HepG2 (cell line): ENCODE data around the gene LHB. TPM values are rescaled to one million over a fixed set of nuclear protein-coding genes. Genes with fewer than 3 reads are reported as not detected.

Experiments used
- ASH2L ChIP-seq: fragments of 300-600, 200-600 bp; sonication (generic); IDR thresholded peaks from 2 replicates; pipeline ENCODE4 v1.7.0; 2017; ENCODE audit warnings: low read depth, mild to moderate bottlenecking, moderate library complexity, mixed read lengths, low read length; ENCODE audit not compliant: insufficient read length
- BCL6 ChIP-seq: IDR thresholded peaks from 2 replicates; pipeline ENCODE4 v1.6.1; 2016; ENCODE audit warnings: missing genetic modification reagents, missing compliant biosample characterization
- ETV5 ChIP-seq: IDR thresholded peaks from 2 replicates; pipeline ENCODE4 v1.6.1; 2018; ENCODE audit warnings: missing biosample characterization, missing genetic modification reagents, inconsistent platforms, borderline replicate concordance
- FOXJ3 ChIP-seq: sonication (generic); formaldehyde crosslinking; IDR thresholded peaks from 2 replicates; pipeline ENCODE4 v1.4.0; 2020; ENCODE audit warnings: missing genetic modification reagents, mild to moderate bottlenecking, borderline replicate concordance
- IRF2 ChIP-seq: IDR thresholded peaks from 2 replicates; pipeline ENCODE4 v1.6.1; 2018; ENCODE audit warnings: missing genetic modification reagents, missing compliant biosample characterization
- JARID2 ChIP-seq: sonication (generic); formaldehyde crosslinking; IDR thresholded peaks from 2 replicates; pipeline ENCODE4 v1.8.1; 2023; ENCODE audit warnings: missing genetic modification reagents, inconsistent platforms; ENCODE audit not compliant: insufficient replicate concordance
- KDM3A ChIP-seq: IDR thresholded peaks from 2 replicates; pipeline ENCODE4 v1.6.1; 2018; ENCODE audit warnings: low read depth, missing compliant biosample characterization
- KLF16 ChIP-seq, 2 experiments: sonication (generic) in 1 of 2; formaldehyde crosslinking in 1 of 2; IDR thresholded peaks; 2 replicates each; pipeline versions ENCODE4 v1.6.1 to v1.8.0; 2016 to 2023; ENCODE audit warnings: missing genetic modification reagents in 2 of 2, missing compliant biosample characterization in 1 of 2
- KMT2B ChIP-seq: IDR thresholded peaks from 2 replicates; pipeline ENCODE4 v1.6.1; 2016; ENCODE audit warnings: missing genetic modification reagents, missing compliant biosample characterization
- MIXL1 ChIP-seq: IDR thresholded peaks from 2 replicates; pipeline ENCODE4 v1.6.1; 2016
- NFE2L2 ChIP-seq: fragments of 150-350 bp; IDR thresholded peaks from 2 replicates; pipeline ENCODE4 v1.6.1; 2014; ENCODE audit warnings: low read length
- PCBP1 ChIP-seq: fragments of 200-400 bp; formaldehyde crosslinking; IDR thresholded peaks from 2 replicates; pipeline ENCODE4 v1.6.1; 2017; ENCODE audit warnings: mild to moderate bottlenecking, low read depth, low read length, borderline replicate concordance
- SMAD3 ChIP-seq: sonication (generic); formaldehyde crosslinking; IDR thresholded peaks from 2 replicates; pipeline ENCODE4 v1.4.0; 2020; ENCODE audit warnings: missing genetic modification reagents
- TRAFD1 ChIP-seq: sonication (generic); formaldehyde crosslinking; IDR thresholded peaks from 2 replicates; pipeline ENCODE4 v1.5.1; 2020; ENCODE audit warnings: missing genetic modification reagents, mild to moderate bottlenecking, borderline replicate concordance
- ZBTB42 ChIP-seq: sonication (generic); formaldehyde crosslinking; IDR thresholded peaks from 2 replicates; pipeline ENCODE4 v1.5.0; 2020; ENCODE audit warnings: mild to moderate bottlenecking, missing genetic modification reagents
- ZNF282 ChIP-seq: fragments of 450-650 bp; IDR thresholded peaks from 2 replicates; pipeline ENCODE4 v1.6.1; 2018; ENCODE audit not compliant: partially characterized antibody
- ZNF329 ChIP-seq: sonication (generic); formaldehyde crosslinking; IDR thresholded peaks from 2 replicates; pipeline ENCODE4 v1.9.0; 2021; ENCODE audit warnings: low read depth, mild to moderate bottlenecking, missing genetic modification reagents
- ZNF367 ChIP-seq: sonication (generic); formaldehyde crosslinking; IDR thresholded peaks from 2 replicates; pipeline ENCODE4 v1.4.0; 2020; ENCODE audit warnings: missing genetic modification reagents, borderline replicate concordance
- ZNF431 ChIP-seq: sonication (generic); formaldehyde crosslinking; IDR thresholded peaks from 2 replicates; pipeline ENCODE4 v1.9.0; 2022; ENCODE audit warnings: missing genetic modification reagents, low read depth, mild to moderate bottlenecking, borderline replicate concordance
- ZNF496 ChIP-seq: sonication (generic); formaldehyde crosslinking; IDR thresholded peaks from 2 replicates; pipeline ENCODE4 v1.8.1; 2023; ENCODE audit warnings: mild to moderate bottlenecking, moderate library complexity, missing genetic modification reagents; ENCODE audit not compliant: insufficient replicate concordance
- ZNF503 ChIP-seq: sonication (generic); formaldehyde crosslinking; IDR thresholded peaks from 2 replicates; pipeline ENCODE4 v1.4.0; 2020; ENCODE audit warnings: missing genetic modification reagents
- polyA plus RNA-seq, 8 experiments: library from polyadenylated mRNA; depleted of rRNA in 3 of 8; stranded (reverse) in 7 of 8; unstranded in 1 of 8; fragments of >200 nt; fragmentation: Illumina TruSeq in 4 of 8; extraction: Trizol in 4 of 8; gene quantifications; 2 replicates each; pipeline versions ENCODE4 v1.2.1 to v1.2.3, GENCODE V29; 2011 to 2016; ENCODE audit warnings: low read depth in 4 of 8, missing spikeins in 1 of 8, mixed read lengths in 1 of 8; ENCODE audit not compliant: insufficient read depth in 1 of 8
- total RNA-seq, 5 experiments: library from RNA; depleted of rRNA; stranded (reverse); fragments of >200 nt; fragmentation: Illumina TruSeq; extraction: Trizol; gene quantifications; 2 replicates each; pipeline ENCODE4 v1.2.3, GENCODE V29; 2016; ENCODE audit warnings: low read depth in 1 of 5
- TF ChIP-seq, protein P1 (sequence below): sonication (generic); formaldehyde crosslinking; IDR thresholded peaks from 2 replicates; pipeline ENCODE4 v1.4.0; 2020; ENCODE audit warnings: missing genetic modification reagents, borderline replicate concordance
- TF ChIP-seq, protein P2 (sequence below): sonication (generic); formaldehyde crosslinking; IDR thresholded peaks from 2 replicates; pipeline ENCODE4 v1.4.0; 2020; ENCODE audit warnings: missing genetic modification reagents
- TF ChIP-seq, protein P3 (sequence below): IDR thresholded peaks from 2 replicates; pipeline ENCODE4 v1.6.1; 2016; ENCODE audit warnings: missing genetic modification reagents, missing compliant biosample characterization

The LHB gene
- total and polyA plus RNA-seq, 2 of the 13 experiments (the other 11 are each of a cell fraction or from before 2014, with no cell fraction given): not detected

- TF ChIP-seq KLF16 (CRISPR knock-in tag; IDR thresholded peaks at IDR 0.05) (0 out of 4 replicates have a peak, but pooled peaks of 1 of the 2 experiments have one; percentile 50), KDM3A (no peak), ZNF329 (CRISPR knock-in tag) (no peak), NFE2L2 (no peak), BCL6 (CRISPR knock-in tag) (no peak), ZNF282 (no peak), ZNF496 (CRISPR knock-in tag) (no peak), IRF2 (no peak), ETV5 (CRISPR knock-in tag) (no peak), ASH2L (no peak), ZNF503 (CRISPR knock-in tag) (no peak; the same call in 1 of the 2 replicates), PCBP1 (no peak), MIXL1 (CRISPR knock-in tag) (no peak), ZNF367 (no peak), ZBTB42 (CRISPR knock-in tag) (no peak), KMT2B (CRISPR knock-in tag) (no peak), TRAFD1 (CRISPR knock-in tag) (no peak), ZNF431 (CRISPR knock-in tag) (no peak), SMAD3 (CRISPR knock-in tag) (no peak), FOXJ3 (CRISPR knock-in tag) (no peak), JARID2 (no peak)
- TF ChIP-seq, protein P1, sequence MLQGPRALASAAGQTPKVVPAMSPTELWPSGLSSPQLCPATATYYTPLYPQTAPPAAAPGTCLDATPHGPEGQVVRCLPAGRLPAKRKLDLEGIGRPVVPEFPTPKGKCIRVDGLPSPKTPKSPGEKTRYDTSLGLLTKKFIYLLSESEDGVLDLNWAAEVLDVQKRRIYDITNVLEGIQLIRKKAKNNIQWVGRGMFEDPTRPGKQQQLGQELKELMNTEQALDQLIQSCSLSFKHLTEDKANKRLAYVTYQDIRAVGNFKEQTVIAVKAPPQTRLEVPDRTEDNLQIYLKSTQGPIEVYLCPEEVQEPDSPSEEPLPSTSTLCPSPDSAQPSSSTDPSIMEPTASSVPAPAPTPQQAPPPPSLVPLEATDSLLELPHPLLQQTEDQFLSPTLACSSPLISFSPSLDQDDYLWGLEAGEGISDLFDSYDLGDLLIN (CRISPR knock-in tag): no peak
- TF ChIP-seq, protein P2, sequence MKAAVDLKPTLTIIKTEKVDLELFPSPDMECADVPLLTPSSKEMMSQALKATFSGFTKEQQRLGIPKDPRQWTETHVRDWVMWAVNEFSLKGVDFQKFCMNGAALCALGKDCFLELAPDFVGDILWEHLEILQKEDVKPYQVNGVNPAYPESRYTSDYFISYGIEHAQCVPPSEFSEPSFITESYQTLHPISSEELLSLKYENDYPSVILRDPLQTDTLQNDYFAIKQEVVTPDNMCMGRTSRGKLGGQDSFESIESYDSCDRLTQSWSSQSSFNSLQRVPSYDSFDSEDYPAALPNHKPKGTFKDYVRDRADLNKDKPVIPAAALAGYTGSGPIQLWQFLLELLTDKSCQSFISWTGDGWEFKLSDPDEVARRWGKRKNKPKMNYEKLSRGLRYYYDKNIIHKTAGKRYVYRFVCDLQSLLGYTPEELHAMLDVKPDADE (CRISPR knock-in tag): no peak
- TF ChIP-seq, protein P3, sequence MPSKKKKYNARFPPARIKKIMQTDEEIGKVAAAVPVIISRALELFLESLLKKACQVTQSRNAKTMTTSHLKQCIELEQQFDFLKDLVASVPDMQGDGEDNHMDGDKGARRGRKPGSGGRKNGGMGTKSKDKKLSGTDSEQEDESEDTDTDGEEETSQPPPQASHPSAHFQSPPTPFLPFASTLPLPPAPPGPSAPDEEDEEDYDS (CRISPR knock-in tag): no peak
Measured at GRCh38 chr19:49056101-49056901, 39.4 kb upstream of the LHB start (continued).
